Astrocyte of the spinal cord (primary cell): Measurements from ENCODE around the gene CDH7.

Experiments
- DNase-seq: peaks from one replicate; pipeline ENCODE4 v3.0.0; 2011; ENCODE audit warnings: low read depth, low spot score
- H3K4me3 ChIP-seq: 2 replicates; pipeline ENCODE4 v1.5.1; 2011; ENCODE audit warnings: low read depth, mild to moderate bottlenecking, low read length, moderate library complexity
- CTCF ChIP-seq: IDR thresholded peaks from 2 replicates; pipeline ENCODE4 v1.5.1; 2012; ENCODE audit warnings: low read depth, mild to moderate bottlenecking, low read length, inconsistent platforms
- in situ Hi-C: cut with HindIII; loops from 2 replicates; pipeline ENCODE4 v1.10.0; 2017; ENCODE audit warnings: low sequenced_read_pairs

Gene CDH7

GRCh38 chr18:65761636-65762295 lies 11.0 kb downstream of the CDH7 start:
- in situ Hi-C loops, result no loop called here
- no peak overlapping the region for H3K4me3 ChIP-seq
- DNase-seq, result no peak
- TF ChIP-seq CTCF, result no peak

GRCh38 chr18:65762556-65762955 lies 11.7 kb downstream of the CDH7 start:
- in situ Hi-C loops, result no loop called here
- no peak for DNase-seq
- TF ChIP-seq CTCF, result no peak
- no peak overlapping the region for H3K4me3 ChIP-seq

DNA sequence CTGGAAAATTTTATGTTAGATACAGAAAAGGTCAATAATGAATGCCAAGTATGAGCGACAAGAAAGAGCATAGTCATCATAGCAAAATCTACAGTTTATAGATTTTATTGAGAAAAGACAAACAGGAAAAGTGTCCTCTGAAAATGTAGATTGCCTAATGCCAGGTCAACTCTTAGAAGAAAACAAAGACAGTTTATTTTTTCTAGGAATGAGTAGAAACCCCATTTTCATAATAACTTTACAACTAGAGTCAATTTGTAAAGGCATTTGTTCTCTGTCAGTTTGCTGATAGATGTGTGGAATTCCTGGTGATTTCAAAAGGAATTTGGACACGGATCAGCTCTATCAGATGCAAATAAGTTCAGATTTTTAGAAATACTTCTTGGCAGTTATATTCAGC lies 16.6 kb downstream of the CDH7 start:
- in situ Hi-C loops, result no loop called here
- H3K4me3 ChIP-seq, result no peak overlapping the region
- TF ChIP-seq CTCF, result no peak
- DNase-seq, result no peak

DNA sequence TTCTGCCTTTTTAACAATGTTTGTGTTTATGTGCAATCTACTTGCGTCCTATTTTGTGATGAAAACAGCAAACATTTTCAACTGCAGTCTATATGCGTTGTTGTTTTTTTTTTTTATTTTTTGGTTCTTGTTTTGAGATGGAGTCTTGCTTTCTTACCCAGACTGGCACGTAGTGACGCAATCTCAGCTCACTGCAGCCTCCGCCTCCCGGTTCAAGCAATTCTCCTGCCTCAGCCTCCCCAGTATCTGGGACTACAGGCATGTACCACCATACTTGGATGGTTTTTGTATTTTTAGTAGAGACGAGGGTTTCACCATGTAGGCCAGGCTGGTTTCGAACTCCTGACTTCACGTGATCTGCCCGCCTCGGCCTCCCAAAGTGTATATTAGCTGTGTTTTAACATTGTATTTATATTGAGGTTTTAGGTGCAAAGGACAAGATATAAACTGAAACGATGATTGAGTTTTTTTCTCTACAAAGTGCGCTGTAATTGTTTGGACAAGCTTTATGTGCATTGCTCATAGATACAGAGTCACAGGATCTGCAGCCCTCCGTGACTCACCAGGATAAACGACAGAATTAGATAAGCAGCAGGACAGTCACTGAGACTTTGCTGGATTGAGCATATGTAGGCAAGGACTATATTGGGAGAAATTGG lies 17.4 kb downstream of the CDH7 start:
- DNase-seq, result no peak
- no peak for TF ChIP-seq CTCF
- no peak overlapping the region for H3K4me3 ChIP-seq
- in situ Hi-C loops, result no loop called here

GRCh38 chr18:65769652-65770051 lies 18.8 kb downstream of the CDH7 start:
- in situ Hi-C loops, result no loop called here
- TF ChIP-seq CTCF, result no peak
- no peak for DNase-seq
- no peak overlapping the region for H3K4me3 ChIP-seq

- TF ChIP-seq CTCF, result no peak
- in situ Hi-C loops, result no loop called here
- no peak overlapping the region for H3K4me3 ChIP-seq
- DNase-seq, result no peak
These were observed 35.7 kb downstream of the CDH7 start for GRCh38 chr18:65786474-65786873.
